K562 (cell line): ENCODE measurements around the gene VEZF1. TPM values are rescaled to one million over a fixed set of nuclear protein-coding genes. Genes with fewer than 3 reads are reported as not detected.

ENCODE experiments used
- E2F3 ChIP-seq: fragments of 250-450 bp; sonication (Bioruptor Pico); IDR thresholded peaks from 2 replicates; pipeline ENCODE4 v1.4.0; 2020; ENCODE audit warnings: mild to moderate bottlenecking
- ERF ChIP-seq: fragments of 450-650 bp; formaldehyde crosslinking; IDR thresholded peaks from 2 replicates; pipeline ENCODE4 v1.4.0; 2020; ENCODE audit warnings: mild to moderate bottlenecking, mixed read lengths
- ETS2 ChIP-seq: IDR thresholded peaks from 2 replicates; pipeline ENCODE4 v1.6.1; 2016; ENCODE audit warnings: borderline replicate concordance, missing genetic modification characterization, mild to moderate bottlenecking, moderate library complexity, missing compliant biosample characterization; ENCODE audit not compliant: poor library complexity, severe bottlenecking
- ETV6 ChIP-seq, 3 experiments: fragments of 150-350 bp in 1 of 3; sonication (generic) in 1 of 3; formaldehyde crosslinking in 1 of 3; IDR thresholded peaks; 2 replicates each; pipeline versions ENCODE4 v1.6.1 to v1.8.0; 2014 to 2022; ENCODE audit warnings: borderline replicate concordance in 2 of 3, low read depth in 2 of 3, antibody characterized with exemption in 1 of 3, low read length in 1 of 3, mild to moderate bottlenecking in 1 of 3, missing genetic modification reagents in 1 of 3
- HIVEP1 ChIP-seq: fragments of 250-450 bp; sonication (Bioruptor Pico); IDR thresholded peaks from 2 replicates; pipeline ENCODE4 v1.4.0; 2020; ENCODE audit warnings: mild to moderate bottlenecking
- LCOR ChIP-seq: sonication (generic); formaldehyde crosslinking; IDR thresholded peaks from 2 replicates; pipeline ENCODE4 v1.8.0; 2022; ENCODE audit warnings: mild to moderate bottlenecking, missing genetic modification reagents
- RCOR1 ChIP-seq, 2 experiments: IDR thresholded peaks; 2 replicates each; pipeline ENCODE4 v1.6.1; 2012; ENCODE audit warnings: low read depth in 2 of 2, low read length in 2 of 2, borderline replicate concordance in 1 of 2, improper control_type of control experiment in 1 of 2
- TBP ChIP-seq: optimal IDR thresholded peaks from 2 replicates; pipeline ENCODE3; 2011; ENCODE audit warnings: low read depth, low read length, improper control_type of control experiment
- TFE3 ChIP-seq: fragments of 450-650 bp; formaldehyde crosslinking; IDR thresholded peaks from 2 replicates; pipeline ENCODE4 v1.4.0; 2020; ENCODE audit warnings: mild to moderate bottlenecking, mixed read lengths
- ZNF639 ChIP-seq, 2 experiments: fragments of 200-800 bp in 1 of 2; sonication (Bioruptor generic) in 1 of 2; sonication (generic) in 1 of 2; formaldehyde crosslinking in 1 of 2; IDR thresholded peaks in 1 of 2; conservative IDR thresholded peaks in 1 of 2; 2 replicates each; pipeline versions ENCODE4 v1.5.0 to v1.6.1; 2016 to 2020; ENCODE audit warnings: missing compliant biosample characterization in 1 of 2, missing genetic modification characterization in 1 of 2, missing genetic modification reagents in 1 of 2
- ZNF696 ChIP-seq: fragments of 250-450 bp; sonication (Bioruptor Pico); conservative IDR thresholded peaks from 2 replicates; pipeline ENCODE4 v1.4.0; 2020; ENCODE audit warnings: mild to moderate bottlenecking, moderate library complexity
- polyA plus RNA-seq, 8 experiments: library from polyadenylated mRNA; depleted of rRNA in 4 of 8; stranded (reverse) in 5 of 8; unstranded in 3 of 8; fragments of >200 nt; fragmentation: Nextera tagmentation in 2 of 8; fragmentation: Illumina TruSeq in 1 of 8; extraction: Ambion mirVana in 2 of 8; extraction: Trizol in 1 of 8; gene quantifications; 2 replicates each; pipeline versions ENCODE4 v1.2.1 to v1.2.3, GENCODE V29; 2011 to 2014; ENCODE audit warnings: inconsistent platforms in 1 of 8, missing spikeins in 1 of 8
- total RNA-seq, 7 experiments: library from RNA; depleted of rRNA in 6 of 7; stranded (reverse); fragments of >200 nt in 6 of 7; fragmentation: Illumina TruSeq in 2 of 7; extraction: Trizol in 2 of 7; gene quantifications; 2 replicates each; pipeline versions ENCODE4 v1.2.1 to v1.2.3, GENCODE V29; 2011 to 2021; ENCODE audit warnings: low replicate concordance in 1 of 7
- TF ChIP-seq, protein P1 (sequence below): fragments of 250-450 bp; sonication (Bioruptor Pico); IDR thresholded peaks from 2 replicates; pipeline ENCODE4 v1.8.0; 2021; ENCODE audit warnings: mild to moderate bottlenecking, moderate library complexity
- TF ChIP-seq, protein P2 (sequence below): fragments of 450-650 bp; formaldehyde crosslinking; IDR thresholded peaks from 2 replicates; pipeline ENCODE4 v1.4.0; 2020; ENCODE audit warnings: mild to moderate bottlenecking, moderate library complexity
- TF ChIP-seq, protein P3 (sequence below): fragments of 200-800 bp; sonication (Bioruptor generic); IDR thresholded peaks from 2 replicates; pipeline ENCODE4 v1.6.1; 2017; ENCODE audit warnings: missing genetic modification characterization, missing compliant biosample characterization

Gene VEZF1
- total and polyA plus RNA-seq, 9 of the 15 experiments (the other 6 are each of a cell fraction or from before 2014, with no cell fraction given): 9.5 to 33.4 (median 22.1) TPM

GRCh38 chr17:58006924-58007780 is 19.1 kb upstream of the VEZF1 start, which contains the start of gene SRSF1 (continued):
- TF ChIP-seq ZNF639 (CRISPR knock-in tag; conservative IDR thresholded peaks at IDR 0.05 in 1 of 2, IDR thresholded peaks at IDR 0.05 in 1 of 2) (peak in 1 of 2 experiments; percentile 71; a peak in 2 of 4 replicates), TBP (no peak), E2F3 (CRISPR knock-in tag) (peak; percentile 100), ETV6 (IDR thresholded peaks at IDR 0.05; ENCODE audit: borderline replicate concordance in 1 of 2, low read depth in 2 of 2, low read length in 1 of 2) (peak; percentile 62 to 63; a peak in 2 of 4 replicates), ETV6 (CRISPR knock-in tag; IDR thresholded peaks at IDR 0.05; ENCODE audit: borderline replicate concordance) (0 out of 2 replicates have a peak, but pooled peaks have one; percentile 64), RCOR1 (IDR thresholded peaks at IDR 0.05; ENCODE audit: borderline replicate concordance in 1 of 2, low read depth in 2 of 2, low read length in 2 of 2) (0 out of 4 replicates have a peak, but pooled peaks of 1 of the 2 experiments have one; percentile 20), LCOR (peak; percentile 98), ERF (peak; percentile 40; the same call in 1 of the 2 replicates), ETS2 (tag) (no peak), HIVEP1 (no peak), ZNF696 (CRISPR knock-in tag) (no peak), TFE3 (CRISPR knock-in tag) (no peak)
- TF ChIP-seq, protein P1, sequence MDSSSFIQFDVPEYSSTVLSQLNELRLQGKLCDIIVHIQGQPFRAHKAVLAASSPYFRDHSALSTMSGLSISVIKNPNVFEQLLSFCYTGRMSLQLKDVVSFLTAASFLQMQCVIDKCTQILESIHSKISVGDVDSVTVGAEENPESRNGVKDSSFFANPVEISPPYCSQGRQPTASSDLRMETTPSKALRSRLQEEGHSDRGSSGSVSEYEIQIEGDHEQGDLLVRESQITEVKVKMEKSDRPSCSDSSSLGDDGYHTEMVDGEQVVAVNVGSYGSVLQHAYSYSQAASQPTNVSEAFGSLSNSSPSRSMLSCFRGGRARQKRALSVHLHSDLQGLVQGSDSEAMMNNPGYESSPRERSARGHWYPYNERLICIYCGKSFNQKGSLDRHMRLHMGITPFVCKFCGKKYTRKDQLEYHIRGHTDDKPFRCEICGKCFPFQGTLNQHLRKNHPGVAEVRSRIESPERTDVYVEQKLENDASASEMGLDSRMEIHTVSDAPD (CRISPR knock-in tag): no peak
- TF ChIP-seq, protein P2, sequence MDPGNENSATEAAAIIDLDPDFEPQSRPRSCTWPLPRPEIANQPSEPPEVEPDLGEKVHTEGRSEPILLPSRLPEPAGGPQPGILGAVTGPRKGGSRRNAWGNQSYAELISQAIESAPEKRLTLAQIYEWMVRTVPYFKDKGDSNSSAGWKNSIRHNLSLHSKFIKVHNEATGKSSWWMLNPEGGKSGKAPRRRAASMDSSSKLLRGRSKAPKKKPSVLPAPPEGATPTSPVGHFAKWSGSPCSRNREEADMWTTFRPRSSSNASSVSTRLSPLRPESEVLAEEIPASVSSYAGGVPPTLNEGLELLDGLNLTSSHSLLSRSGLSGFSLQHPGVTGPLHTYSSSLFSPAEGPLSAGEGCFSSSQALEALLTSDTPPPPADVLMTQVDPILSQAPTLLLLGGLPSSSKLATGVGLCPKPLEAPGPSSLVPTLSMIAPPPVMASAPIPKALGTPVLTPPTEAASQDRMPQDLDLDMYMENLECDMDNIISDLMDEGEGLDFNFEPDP (CRISPR knock-in tag): no peak
- TF ChIP-seq, protein P3, sequence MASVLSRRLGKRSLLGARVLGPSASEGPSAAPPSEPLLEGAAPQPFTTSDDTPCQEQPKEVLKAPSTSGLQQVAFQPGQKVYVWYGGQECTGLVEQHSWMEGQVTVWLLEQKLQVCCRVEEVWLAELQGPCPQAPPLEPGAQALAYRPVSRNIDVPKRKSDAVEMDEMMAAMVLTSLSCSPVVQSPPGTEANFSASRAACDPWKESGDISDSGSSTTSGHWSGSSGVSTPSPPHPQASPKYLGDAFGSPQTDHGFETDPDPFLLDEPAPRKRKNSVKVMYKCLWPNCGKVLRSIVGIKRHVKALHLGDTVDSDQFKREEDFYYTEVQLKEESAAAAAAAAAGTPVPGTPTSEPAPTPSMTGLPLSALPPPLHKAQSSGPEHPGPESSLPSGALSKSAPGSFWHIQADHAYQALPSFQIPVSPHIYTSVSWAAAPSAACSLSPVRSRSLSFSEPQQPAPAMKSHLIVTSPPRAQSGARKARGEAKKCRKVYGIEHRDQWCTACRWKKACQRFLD (CRISPR knock-in tag): peak; percentile 72; the same call in 1 of the 2 replicates
